CD14-positive monocyte (primary cell): Measurements from ENCODE around the gene TRPM4. TPM values are rescaled to one million over a fixed set of nuclear protein-coding genes. Genes with fewer than 3 reads are reported as not detected.

Source experiments
- DNase-seq, 3 donors: peaks; one replicate each; pipeline ENCODE4 v3.0.0-alpha.2; 2011 to 2022
- H2AFZ ChIP-seq: 2 replicates; pipeline ENCODE4 v1.6.0; 2012; ENCODE audit warnings: mild to moderate bottlenecking, low read depth, low read length, inconsistent platforms; ENCODE audit not compliant: insufficient read depth, poor library complexity, severe bottlenecking
- H3K27ac ChIP-seq, 2 donors: 1 replicate in 1 of 2; 2 replicates in 1 of 2; pipeline ENCODE4 v1.5.1; 2012 to 2013; ENCODE audit warnings: low read length in 2 of 2, control low read depth in 1 of 2, inconsistent platforms in 1 of 2, low read depth in 1 of 2, mild to moderate bottlenecking in 1 of 2
- H3K27me3 ChIP-seq, 2 donors: one replicate each; pipeline versions ENCODE4 v1.6.0 to v1.6.1; 2011 to 2013; ENCODE audit warnings: low read length in 2 of 2; ENCODE audit not compliant: control insufficient read depth in 2 of 2, insufficient read depth in 2 of 2
- H3K36me3 ChIP-seq, 2 donors: replicated peaks in 1 of 2; 1 replicate in 1 of 2; 2 replicates in 1 of 2; pipeline versions ENCODE4 v1.5.1 to v1.6.1; 2012 to 2013; ENCODE audit warnings: low read length in 2 of 2, control low read depth in 1 of 2, inconsistent platforms in 1 of 2, mild to moderate bottlenecking in 1 of 2; ENCODE audit not compliant: insufficient read depth in 2 of 2, control insufficient read depth in 1 of 2
- H3K4me1 ChIP-seq, 2 donors: 1 replicate in 1 of 2; 2 replicates in 1 of 2; pipeline versions ENCODE4 v1.5.1 to v1.6.1; 2012 to 2013; ENCODE audit warnings: low read length in 2 of 2, control low read depth in 1 of 2, inconsistent platforms in 1 of 2, mild to moderate bottlenecking in 1 of 2, moderate library complexity in 1 of 2; ENCODE audit not compliant: insufficient read depth in 2 of 2, control insufficient read depth in 1 of 2
- H3K4me2 ChIP-seq: replicated peaks from 2 replicates; pipeline ENCODE3; 2012; ENCODE audit warnings: low read length, moderate library complexity, mild to moderate bottlenecking; ENCODE audit not compliant: poor library complexity, severe bottlenecking; ENCODE audit errors: extremely low read depth
- H3K4me3 ChIP-seq, 3 experiments: fragments of 200-600 bp in 1 of 3; sonication (generic) in 1 of 3; replicated peaks in 1 of 3; 1 replicate in 2 of 3; 2 replicates in 1 of 3; pipeline ENCODE4 v1.5.1; 2011 to 2013; ENCODE audit warnings: low read length in 3 of 3, mild to moderate bottlenecking in 3 of 3, control low read depth in 2 of 3, low read depth in 2 of 3, inconsistent platforms in 1 of 3, moderate library complexity in 1 of 3
- H3K79me2 ChIP-seq: 2 replicates; pipeline ENCODE4 v1.6.0; 2012; ENCODE audit warnings: mild to moderate bottlenecking, control low read depth, inconsistent platforms, low read length, moderate library complexity; ENCODE audit not compliant: insufficient read depth
- H3K9ac ChIP-seq: 2 replicates; pipeline ENCODE4 v1.6.0; 2017; ENCODE audit warnings: low read length, mild to moderate bottlenecking; ENCODE audit not compliant: insufficient read depth, poor library complexity, severe bottlenecking
- H3K9me3 ChIP-seq, 2 donors: replicated peaks in 1 of 2; 1 replicate in 1 of 2; 2 replicates in 1 of 2; pipeline versions ENCODE4 v1.5.1 to v1.6.1; 2012 to 2013; ENCODE audit warnings: low read length in 2 of 2, control low read depth in 1 of 2; ENCODE audit not compliant: control insufficient read depth in 1 of 2, insufficient read depth in 1 of 2
- H4K20me1 ChIP-seq: 2 replicates; pipeline ENCODE4 v1.6.0; 2012; ENCODE audit warnings: mild to moderate bottlenecking, low read length, control low read depth, moderate library complexity; ENCODE audit not compliant: insufficient read depth
- H3K27ac Mint-ChIP-seq, 7 donors: one replicate each; pipeline ENCODE4 v1.8.0; 2020; ENCODE audit warnings: mild to moderate bottlenecking in 7 of 7, mixed read lengths in 7 of 7, moderate library complexity in 6 of 7, inconsistent platforms in 2 of 7
- H3K27me3 Mint-ChIP-seq, 3 donors: one replicate each; pipeline ENCODE4 v1.8.0; 2021 to 2022; ENCODE audit warnings: low read depth in 3 of 3, mild to moderate bottlenecking in 3 of 3, mixed read lengths in 3 of 3, moderate library complexity in 3 of 3, inconsistent platforms in 1 of 3
- H3K36me3 Mint-ChIP-seq, 2 donors: one replicate each; pipeline ENCODE4 v1.8.0; 2020; ENCODE audit warnings: mixed read lengths in 2 of 2, inconsistent platforms in 1 of 2, mild to moderate bottlenecking in 1 of 2
- H3K4me1 Mint-ChIP-seq: one replicate; pipeline ENCODE4 v1.8.0; 2020; ENCODE audit warnings: mild to moderate bottlenecking, mixed read lengths
- H3K4me3 Mint-ChIP-seq, 2 donors: one replicate each; pipeline ENCODE4 v1.8.0; 2020; ENCODE audit warnings: mild to moderate bottlenecking in 2 of 2, mixed read lengths in 2 of 2, moderate library complexity in 1 of 2
- H3K9me3 Mint-ChIP-seq, 7 donors: one replicate each; pipeline ENCODE4 v1.8.0; 2020 to 2022; ENCODE audit warnings: mixed read lengths in 7 of 7, mild to moderate bottlenecking in 6 of 7, moderate library complexity in 6 of 7, inconsistent platforms in 2 of 7
- CTCF ChIP-seq: fragments of 200-600 bp; IDR thresholded peaks from one replicate; pipeline ENCODE4 v1.8.0; 2022; ENCODE audit warnings: antibody characterized with exemption, mild to moderate bottlenecking
- WGBS: methylation state at CpG from one replicate; pipeline ENCODE4 v1.1.5; 2013; ENCODE audit warnings: missing lambda C conversion rate; ENCODE audit not compliant: insufficient coverage; 5-methylcytosine and 5-hydroxymethylcytosine counted together
- intact Hi-C, 2 donors: fragments of 100-400 bp; cut with micrococcal nuclease; formaldehyde crosslinking; loops; one replicate each; pipeline versions ENCODE4 v1.15.0 to v1.15.1; 2023
- polyA plus RNA-seq, 3 donors: library from polyadenylated mRNA; depleted of rRNA in 1 of 3; unstranded in 2 of 3; stranded (reverse) in 1 of 3; fragments of 300-500 nt in 2 of 3; fragments of >200 nt in 1 of 3; fragmentation: Illumina TruSeq in 2 of 3; gene quantifications; 1 replicate in 2 of 3; 2 replicates in 1 of 3; pipeline ENCODE4 v1.2.3, GENCODE V29; 2012 to 2021

TRPM4 gene
- polyA plus RNA-seq, 3 donors, result 6.0 to 6.9 (median 6.6) TPM

GRCh38 chr19:49135686-49136085 lies 21.9 kb upstream of the TRPM4 start:
- no peak overlapping the region for H2AFZ ChIP-seq
- no peaks in the 10 kb centered on the region for H3K36me3 ChIP-seq
- DNase-seq, result no peak
- no peak overlapping the region for H3K4me3 ChIP-seq
- Mint-ChIP-seq H3K36me3 (no peaks in the 10 kb centered on the region), H3K9me3 (peaks cover 13 to 18% (median 15%) of the 10 kb centered on the region in 7 donors), H3K4me3 (no peak overlapping the region), H3K4me1 (peaks cover 25% of the 10 kb centered on the region), H3K27ac (peak overlapping the region in 2 of 7 donors; percentile 37 to 53), H3K27me3 (peaks cover 18 to 30% (median 26%) of the 10 kb centered on the region in 3 donors)
- H3K27ac ChIP-seq, result no peak overlapping the region
- peaks cover 15 to 27% of the 10 kb centered on the region in 2 donors for H3K4me1 ChIP-seq
- intact Hi-C loops, result no loop called here
- H3K9ac ChIP-seq, result no peak overlapping the region
- no peaks in the 10 kb centered on the region for H3K79me2 ChIP-seq
- H4K20me1 ChIP-seq, result no peaks in the 10 kb centered on the region
- H3K27me3 ChIP-seq, result peaks cover 0 to 17% of the 10 kb centered on the region in 2 donors
- peaks cover 0 to 12% of the 10 kb centered on the region in 2 donors for H3K9me3 ChIP-seq
- TF ChIP-seq CTCF, result no peak
- no CpG with 5 or more reads among the region's 5 CpGs for WGBS
- H3K4me2 ChIP-seq, result no peak overlapping the region

DNA sequence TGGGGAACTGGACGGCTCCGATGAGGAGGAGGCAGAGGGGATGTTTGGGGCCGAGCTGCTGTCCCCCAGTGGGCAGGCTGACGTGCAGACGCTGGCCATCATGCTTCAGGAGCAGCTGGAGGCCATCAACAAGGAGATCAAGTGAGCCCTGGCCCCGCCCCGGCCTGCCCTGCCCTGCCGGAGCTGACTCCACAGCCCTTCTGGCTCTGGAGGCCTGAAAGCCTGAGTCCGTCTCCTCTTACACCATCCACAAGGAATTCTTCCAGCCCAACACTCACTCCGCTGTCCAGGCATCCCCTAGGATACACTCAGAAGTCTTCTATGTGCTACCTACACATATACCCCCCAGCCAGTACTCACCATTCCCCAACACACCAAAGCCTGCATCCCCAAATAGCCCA lies 20.8 kb upstream of the TRPM4 start:
- H3K9ac ChIP-seq, result no peak overlapping the region
- peaks cover 13 to 17% (median 13%) of the 10 kb centered on the region in 7 donors for H3K9me3 Mint-ChIP-seq
- peaks cover 20 to 30% (median 26%) of the 10 kb centered on the region in 3 donors for H3K27me3 Mint-ChIP-seq
- intact Hi-C loops, result no loop called here
- H3K4me1 ChIP-seq, result peaks cover 15 to 27% of the 10 kb centered on the region in 2 donors
- no peak overlapping the region for H3K4me3 Mint-ChIP-seq
- H3K27ac ChIP-seq, result no peak overlapping the region
- no peaks in the 10 kb centered on the region for H3K36me3 ChIP-seq
- TF ChIP-seq CTCF, result no peak
- H3K36me3 Mint-ChIP-seq, result no peaks in the 10 kb centered on the region
- peaks cover 0 to 12% of the 10 kb centered on the region in 2 donors for H3K9me3 ChIP-seq
- no peak overlapping the region for H3K4me3 ChIP-seq
- no peak overlapping the region for H3K4me2 ChIP-seq
- H3K27me3 ChIP-seq, result peaks cover 0 to 17% of the 10 kb centered on the region in 2 donors
- no peak overlapping the region for H3K27ac Mint-ChIP-seq
- DNase-seq, result no peak
- H2AFZ ChIP-seq, result no peak overlapping the region
- H3K79me2 ChIP-seq, result no peaks in the 10 kb centered on the region
- 92% methylated on average over 8 of the region's 10 CpGs for WGBS
- H4K20me1 ChIP-seq, result no peaks in the 10 kb centered on the region
- H3K4me1 Mint-ChIP-seq, result peaks cover 25% of the 10 kb centered on the region
